Panc1 (cell line): ENCODE data around the gene SUPT20HL1. TPM values are rescaled to one million over a fixed set of nuclear protein-coding genes. Genes with fewer than 3 reads are reported as not detected.

ENCODE experiments used
- ATAC-seq: fragments of 200-7000 bp; cut with Tn5 transposase; 2 replicates; pipeline ENCODE4 v1.9.1; 2020; ENCODE audit warnings: mild to moderate bottlenecking, moderate library complexity
- BruUV-seq: library from RNA; stranded (reverse); fragments of 400-500 nt; replicated peaks from 2 replicates; lab custom pipeline; 2021; lab: Mats Ljungman, UMichigan
- CTCF ChIA-PET: fragments of 300-600 bp; sonication (Branson Sonifier 250); formaldehyde crosslinking; loops from one replicate; lab custom pipeline; 2022; ENCODE audit warnings: antibody characterized with exemption; lab: Charles Lee
- POLR2A ChIA-PET: fragments of 300-600 bp; sonication (Branson Sonifier 250); formaldehyde crosslinking; loops from one replicate; lab custom pipeline; 2022; ENCODE audit warnings: antibody characterized with exemption; lab: Charles Lee
- DNase-seq: peaks from one replicate; pipeline ENCODE4 v3.0.0-alpha.2; 2010; ENCODE audit warnings: low read depth, low spot score
- H3K27ac ChIP-seq: 2 replicates; pipeline ENCODE4 v1.5.1; 2011; ENCODE audit warnings: mild to moderate bottlenecking, low read length, inconsistent platforms
- H3K27me3 ChIP-seq: fragments of 200-500 bp; sonication (Bioruptor generic); 2 replicates; pipeline ENCODE4 v1.6.0; 2014; ENCODE audit warnings: low read length, inconsistent platforms; ENCODE audit not compliant: control insufficient read depth, insufficient read depth
- H3K36me3 ChIP-seq: fragments of 200-500 bp; sonication (Bioruptor generic); 2 replicates; pipeline ENCODE4 v1.5.1; 2014; ENCODE audit warnings: inconsistent platforms, mild to moderate bottlenecking, low read length, moderate library complexity; ENCODE audit not compliant: control insufficient read depth, insufficient read depth
- H3K4me1 ChIP-seq: 2 replicates; pipeline ENCODE4 v1.5.1; 2011; ENCODE audit warnings: inconsistent platforms, mild to moderate bottlenecking, low read length, moderate library complexity; ENCODE audit not compliant: control insufficient read depth, insufficient read depth
- H3K4me3 ChIP-seq, 2 experiments: 2 replicates each; pipeline ENCODE4 v1.5.1; 2011 to 2012; ENCODE audit warnings: low read depth in 2 of 2, low read length in 2 of 2, mild to moderate bottlenecking in 2 of 2, inconsistent platforms in 1 of 2, moderate library complexity in 1 of 2
- H3K9me3 ChIP-seq: fragments of 200-500 bp; sonication (Bioruptor generic); 2 replicates; pipeline ENCODE4 v1.5.1; 2014; ENCODE audit warnings: low read depth, mild to moderate bottlenecking, inconsistent platforms, low read length, moderate library complexity; ENCODE audit not compliant: control insufficient read depth, insufficient read depth
- POLR2AphosphoS5 ChIP-seq: IDR thresholded peaks from 2 replicates; pipeline ENCODE4 v1.6.1; 2012; ENCODE audit warnings: mild to moderate bottlenecking, low read depth, low read length, moderate library complexity
- REST ChIP-seq, 2 experiments: IDR thresholded peaks; 2 replicates each; pipeline ENCODE4 v1.6.1; 2011 to 2012; ENCODE audit warnings: low read depth in 2 of 2, control low read depth in 1 of 2, low read length in 1 of 2, mild to moderate bottlenecking in 1 of 2, moderate library complexity in 1 of 2; ENCODE audit not compliant: insufficient read depth in 1 of 2
- SIN3A ChIP-seq: IDR thresholded peaks from 2 replicates; pipeline ENCODE4 v1.6.1; 2012; ENCODE audit warnings: low read depth, mild to moderate bottlenecking, low read length, moderate library complexity, borderline replicate concordance; ENCODE audit not compliant: insufficient read depth
- TCF7L2 ChIP-seq: IDR thresholded peaks from 2 replicates; pipeline ENCODE4 v1.6.1; 2011; ENCODE audit warnings: mild to moderate bottlenecking, low read depth, low read length, inconsistent platforms
- in situ Hi-C: cut with HindIII; loops from 2 replicates; pipeline ENCODE4 v1.10.0; 2016; ENCODE audit warnings: low sequenced_read_pairs, low pct_unique_long_range_greater_than_20kb
- intact Hi-C: fragments of 100-400 bp; cut with micrococcal nuclease; formaldehyde crosslinking; loops from one replicate; pipeline ENCODE4 v1.10.0; 2022; ENCODE audit not compliant: unreplicated experiment
- total RNA-seq: library from RNA; stranded (reverse); gene quantifications from one replicate; pipeline ENCODE4 v1.2.1, GENCODE V29; 2021; ENCODE audit not compliant: unreplicated experiment
- TF ChIP-seq, protein P1 (sequence below): fragments of 450-650 bp; IDR thresholded peaks from 2 replicates; pipeline ENCODE4 v1.5.1; 2017; ENCODE audit warnings: mild to moderate bottlenecking

The SUPT20HL1 gene
- total RNA-seq, 1 experiment from 2014 or later, result not detected

GRCh38 chrX:24405959-24406358, 45.5 kb downstream of the SUPT20HL1 start:
- no peak for ATAC-seq
- no peaks in the 10 kb centered on the region for H3K9me3 ChIP-seq
- ChIA-PET CTCF (no interaction called here), POLR2A (no interaction called here)
- H3K27me3 ChIP-seq, result no peaks in the 10 kb centered on the region
- TF ChIP-seq TCF7L2 (no peak), SIN3A (no peak), REST (IDR thresholded peaks at IDR 0.05; ENCODE audit: insufficient read depth in 1 of 2, low read depth in 2 of 2, low read length in 1 of 2) (no peak), POLR2AphosphoS5 (no peak)
- TF ChIP-seq, protein P1, sequence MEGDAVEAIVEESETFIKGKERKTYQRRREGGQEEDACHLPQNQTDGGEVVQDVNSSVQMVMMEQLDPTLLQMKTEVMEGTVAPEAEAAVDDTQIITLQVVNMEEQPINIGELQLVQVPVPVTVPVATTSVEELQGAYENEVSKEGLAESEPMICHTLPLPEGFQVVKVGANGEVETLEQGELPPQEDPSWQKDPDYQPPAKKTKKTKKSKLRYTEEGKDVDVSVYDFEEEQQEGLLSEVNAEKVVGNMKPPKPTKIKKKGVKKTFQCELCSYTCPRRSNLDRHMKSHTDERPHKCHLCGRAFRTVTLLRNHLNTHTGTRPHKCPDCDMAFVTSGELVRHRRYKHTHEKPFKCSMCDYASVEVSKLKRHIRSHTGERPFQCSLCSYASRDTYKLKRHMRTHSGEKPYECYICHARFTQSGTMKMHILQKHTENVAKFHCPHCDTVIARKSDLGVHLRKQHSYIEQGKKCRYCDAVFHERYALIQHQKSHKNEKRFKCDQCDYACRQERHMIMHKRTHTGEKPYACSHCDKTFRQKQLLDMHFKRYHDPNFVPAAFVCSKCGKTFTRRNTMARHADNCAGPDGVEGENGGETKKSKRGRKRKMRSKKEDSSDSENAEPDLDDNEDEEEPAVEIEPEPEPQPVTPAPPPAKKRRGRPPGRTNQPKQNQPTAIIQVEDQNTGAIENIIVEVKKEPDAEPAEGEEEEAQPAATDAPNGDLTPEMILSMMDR, result no peak
- no peak for DNase-seq
- H3K27ac ChIP-seq, result no peak overlapping the region
- H3K36me3 ChIP-seq, result no peaks in the 10 kb centered on the region
- intact Hi-C loops (no loop called here), in situ Hi-C loops (no loop called here)
- no peak overlapping the region for H3K4me3 ChIP-seq
- BruUV-seq, result no TSS peak
- no peaks in the 10 kb centered on the region for H3K4me1 ChIP-seq

Other genes starting within 250 kb of the SUPT20HL1 start
- 38.7 TPM for gene ZFX, start 210.9 kb upstream of the SUPT20HL1 start, total RNA-seq
- not detected for gene SUPT20HL2, start 46.6 kb upstream of the SUPT20HL1 start, total RNA-seq
- gene PDK3, start 104.6 kb downstream of the SUPT20HL1 start, total RNA-seq, result 5.5 TPM